Regular cardiac myocyte (primary cell): ENCODE measurements around the gene PHF10. TPM values are rescaled to one million over a fixed set of nuclear protein-coding genes. Genes with fewer than 3 reads are reported as not detected.

Experiments
- total RNA-seq: library from RNA; depleted of rRNA; stranded (reverse); fragments of >200 nt; gene quantifications from 2 replicates; pipeline ENCODE4 v1.2.3, GENCODE V29; 2014

PHF10 gene
- 16.5 and 25.1 TPM in 2 replicates for total RNA-seq

GRCh38 chr6:169724494-169725124, at the start of gene PHF10:
Gene PHF10 (minus strand): TSS chr6:169724500. CDS start chr6:169723931, 569 bp downstream.

GRCh38 chr6:169751242-169752073, 27.2 kb upstream of the PHF10 start, which contains the start of the genes DYNLT2 and ERMARD:
Gene DYNLT2 (minus strand): TSS chr6:169751572. CDS start chr6:169751458, 114 bp downstream.
Gene ERMARD (plus strand): TSS chr6:169751622. CDS start chr6:169751658, 36 bp downstream.

GRCh38 chr6:169701954-169702839, 22.1 kb downstream of the PHF10 start, which contains the start of the genes C6orf120 and WDR27:
Gene C6orf120 (plus strand): TSS chr6:169702126. CDS start chr6:169702460, 334 bp downstream.
Gene WDR27 (minus strand): TSS chr6:169702029. CDS start chr6:169689005, 13,024 bp downstream.

Other genes starting within 250 kb of the PHF10 start
- 13.8 and 17.4 TPM in 2 replicates for gene WDR27, start 22.5 kb downstream of the PHF10 start, total RNA-seq
- 44.7 and 44.8 TPM in 2 replicates for gene C6orf120, start 22.4 kb downstream of the PHF10 start, total RNA-seq
- gene DYNLT2, start 27.1 kb upstream of the PHF10 start, total RNA-seq: 0.58 and 2.0 TPM in 2 replicates
- gene ERMARD, start 27.1 kb upstream of the PHF10 start, total RNA-seq: 15.5 and 17.2 TPM in 2 replicates